Activated CD8-positive, alpha-beta memory T cell treated with anti-CD3 and anti-CD28 coated beads, Interleukin-2, amount 50 U/mL, for 4 hours (primary cell): Measurements from ENCODE around the gene KDSR.
A peak's percentile ranks its signal among the peaks of the same experiment; 100 is the strongest.

Source experiments
- DNase-seq: peaks from one replicate; pipeline ENCODE4 v3.0.0-alpha.2; 2020

The KDSR gene

GRCh38 chr18:63302220-63302619 is 64.8 kb downstream of the KDSR start:
- no peak for DNase-seq

GRCh38 chr18:63301434-63301833 is 65.6 kb downstream of the KDSR start:
- DNase-seq = no peak

- DNase-seq = no peak
Observed at GRCh38 chr18:63299837-63300745, 66.9 kb downstream of the KDSR start.

GRCh38 chr18:63298400-63299365 is 68.3 kb downstream of the KDSR start:
- DNase-seq = no peak

GRCh38 chr18:63297687-63298399 is 69.2 kb downstream of the KDSR start:
- no peak for DNase-seq

GRCh38 chr18:63293935-63294334 is 73.1 kb downstream of the KDSR start:
- DNase-seq = no peak

- peak; percentile 38 for DNase-seq
Observed at GRCh38 chr18:63292831-63293683, 73.9 kb downstream of the KDSR start.

- DNase-seq = no peak
Observed at GRCh38 chr18:63291278-63291677, 75.7 kb downstream of the KDSR start.

- peak; percentile 27 for DNase-seq
Observed at GRCh38 chr18:63290821-63291200, 76.2 kb downstream of the KDSR start.

- DNase-seq = no peak
Observed at GRCh38 chr18:63290166-63290820, 76.7 kb downstream of the KDSR start.

GRCh38 chr18:63288311-63288710 is 78.7 kb downstream of the KDSR start:
- DNase-seq = no peak

GRCh38 chr18:63287691-63288220 is 79.2 kb downstream of the KDSR start:
- DNase-seq = no peak

GRCh38 chr18:63286926-63287325 is 80.1 kb downstream of the KDSR start:
- no peak for DNase-seq

- no peak for DNase-seq
Observed at GRCh38 chr18:63284827-63285733, 81.9 kb downstream of the KDSR start.

- no peak for DNase-seq
Observed at GRCh38 chr18:63284173-63284799, 82.7 kb downstream of the KDSR start.

- no peak for DNase-seq
Observed at GRCh38 chr18:63283305-63284094, 83.5 kb downstream of the KDSR start.

- DNase-seq = no peak
Observed at GRCh38 chr18:63282793-63283192, 84.2 kb downstream of the KDSR start.
